ENCODE measurements around the gene SLC16A1. TPM values are rescaled to one million over a fixed set of nuclear protein-coding genes. Genes with fewer than 3 reads are reported as not detected.

SLC16A1 gene
- total and polyA plus RNA-seq, 2 donors (not counting 3 experiments of a cell fraction or from before 2014, with no cell fraction given), result 148 to 188 TPM

- no peaks in the 10 kb centered on the region for H3K27me3 ChIP-seq (ENCODE audit: control insufficient read depth in 2 of 2, insufficient read depth in 2 of 2, low read length in 2 of 2)
- H3K4me1 ChIP-seq (ENCODE audit: control insufficient read depth, extremely low read depth, insufficient read depth, low read length), result peaks cover 43% of the 10 kb centered on the region
- ChIA-PET CTCF (interaction anchor here (1.1 to 1.2 kb wide), 3 partner anchors 47 to 176 kb away, joined by 3 to 5 read pairs (median 3); no protein-coding TSS in a partner anchor), POLR2A (interaction anchor here (1.5 kb wide), 1 partner anchor 47 kb away, joined by 5 read pairs; no protein-coding TSS in a partner anchor)
- H3K4me3 ChIP-seq (replicated peaks in 1 of 3; ENCODE audit: insufficient read depth in 1 of 3, low read depth in 1 of 3, low read length in 3 of 3), result no peak overlapping the region
- dilution Hi-C loops (cut with MboI; ENCODE audit: extremely low pct_ligation_motif_present, low sequenced_read_pairs) (no loop called here), intact Hi-C loops (cut with micrococcal nuclease) (loop anchor here (1.0 to 5.0 kb wide), 5 partner anchors 11 to 91 kb away; partner anchors contain the start of gene SLC16A1)
- peaks cover 2% of the 10 kb centered on the region for H3K79me2 ChIP-seq (ENCODE audit: control insufficient read depth, insufficient read depth, low read length)
- no peak overlapping the region for H2AFZ ChIP-seq (ENCODE audit: low read depth, low read length)
- peak; percentile 86 for FAIRE-seq
- no TSS peak for BruUV-seq (replicated peaks)
- H4K20me1 ChIP-seq (replicated peaks; ENCODE audit: control insufficient read depth, extremely low read depth, insufficient read depth, low read length), result no peaks in the 10 kb centered on the region
- peak; percentile 94 for DNase-seq (ENCODE audit: low read depth, low spot score)
- peak overlapping the region; percentile 88 for H3K9ac ChIP-seq (replicated peaks; ENCODE audit: extremely low read depth, insufficient read depth, low read length)
- no peaks in the 10 kb centered on the region for H3K36me3 ChIP-seq (ENCODE audit: control insufficient read depth in 2 of 2, extremely low read depth in 1 of 2, insufficient read depth in 2 of 2, low read length in 2 of 2)
- peak overlapping the region; percentile 54 for H3K4me2 ChIP-seq (ENCODE audit: insufficient read depth, low read length)
- TF ChIP-seq POLR2AphosphoS5 (IDR thresholded peaks at IDR 0.05; ENCODE audit: insufficient read depth, low read depth, low read length) (peak; percentile 77), POLR2A (IDR thresholded peaks at IDR 0.05; ENCODE audit: low read depth, low read length) (peak; percentile 76), EZH2 (IDR thresholded peaks at IDR 0.05; ENCODE audit: borderline replicate concordance, low read depth, low read length, severe bottlenecking) (no peak), FOS (IDR thresholded peaks at IDR 0.05; ENCODE audit: borderline replicate concordance, insufficient read depth, low read length) (peak; percentile 94), MAX (IDR thresholded peaks at IDR 0.05; ENCODE audit: insufficient read depth, insufficient read length) (no peak), CTCF (IDR thresholded peaks at IDR 0.05; ENCODE audit: extremely low read depth in 1 of 2, insufficient read depth in 1 of 2, low read depth in 1 of 2, low read length in 2 of 2) (no peak), MYC (IDR thresholded peaks at IDR 0.05; ENCODE audit: low read depth, low read length) (no peak), JUN (IDR thresholded peaks at IDR 0.05; ENCODE audit: borderline replicate concordance, insufficient read depth, insufficient read length, low read depth) (peak; percentile 98), GATA2 (IDR thresholded peaks at IDR 0.05; ENCODE audit: insufficient read depth, insufficient read length, low read depth, low read length) (peak; percentile 88)
- H3K9me3 ChIP-seq (replicated peaks; ENCODE audit: control insufficient read depth, insufficient read depth, low read length), result no peaks in the 10 kb centered on the region
- H3K27ac ChIP-seq (ENCODE audit: insufficient read depth, low read depth, low read length), result peak overlapping the region; percentile 97
- no peaks in the 10 kb centered on the region for H3K9me1 ChIP-seq (replicated peaks; ENCODE audit: control insufficient read depth, extremely low read depth, insufficient read depth, low read length)
These were observed 89.8 kb downstream of the SLC16A1 start for GRCh38 chr1:112866151-112866550.

All from endothelial cell of umbilical vein (primary cell).